Measurements from ENCODE around the gene TOR3A. TPM values are rescaled to one million over a fixed set of nuclear protein-coding genes. Genes with fewer than 3 reads are reported as not detected.
A peak's percentile ranks its signal among the peaks of the same experiment; 100 is the strongest.

TOR3A gene
- total RNA-seq, 1 experiment from 2014 or later: 27.0 TPM

DNA sequence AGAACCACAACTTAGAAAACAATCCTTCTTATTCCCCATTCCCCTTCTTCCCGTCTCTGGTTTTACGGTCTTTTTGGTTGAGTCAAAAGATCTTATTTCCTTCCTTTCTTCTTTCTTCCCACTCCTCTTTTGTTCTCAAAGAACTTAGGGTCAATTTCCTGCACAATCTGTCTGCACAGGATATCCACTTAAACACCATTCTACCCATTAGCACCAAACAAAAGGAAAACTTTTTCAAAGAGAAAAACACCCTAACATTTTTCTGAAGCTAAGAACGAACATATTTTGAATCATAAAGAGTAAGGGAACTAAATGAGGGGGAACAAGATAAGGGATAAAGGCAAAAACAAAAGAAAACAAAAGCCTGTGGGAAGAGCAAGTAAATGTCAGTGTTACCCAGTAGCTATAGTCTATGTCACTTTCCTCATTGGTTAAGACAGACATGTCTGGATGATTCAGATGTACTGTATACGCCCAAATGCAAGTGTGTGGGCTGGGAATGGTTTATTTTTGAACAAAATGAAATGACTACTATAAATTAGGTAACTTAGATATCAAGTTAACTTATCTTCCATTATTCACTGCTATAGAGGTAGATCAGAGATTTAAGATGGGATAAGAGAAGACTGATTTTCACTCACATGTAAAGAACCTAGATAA, 59.9 kb downstream of the TOR3A start:
- H4K20me1 ChIP-seq (ENCODE audit: insufficient read depth): no peaks in the 10 kb centered on the region
- no peaks in the 10 kb centered on the region for H3K36me3 ChIP-seq (ENCODE audit: control insufficient read depth in 1 of 2, insufficient read depth in 2 of 2, low read length in 2 of 2)
- H2AFZ ChIP-seq (ENCODE audit: low read depth, low read length, poor library complexity, severe bottlenecking): no peak overlapping the region
- no peak for DNase-seq (ENCODE audit: low read depth, low spot score)
- BruUV-seq (replicated peaks): no TSS peak
- H3K4me3 ChIP-seq (replicated peaks in 1 of 2; ENCODE audit: low read depth in 1 of 2, low read length in 2 of 2): peak overlapping the region in 1 of 2 experiments; percentile 56; a peak in 2 of 4 replicates
- H3K79me2 ChIP-seq (ENCODE audit: insufficient read depth, low read length): peaks cover 58% of the 10 kb centered on the region
- ATAC-seq: no peak
- peak overlapping the region; percentile 81 for H3K4me2 ChIP-seq (ENCODE audit: low read length)
- H3K9ac ChIP-seq (ENCODE audit: low read length): peak overlapping the region; percentile 59
- no peaks in the 10 kb centered on the region for H3K9me2 ChIP-seq (ENCODE audit: insufficient read depth)
- ChIA-PET RAD21 (ENCODE audit: low non-redundant PET in 1 of 2, low total read pairs in 2 of 2, uncharacterized antibody in 2 of 2, unreplicated experiment in 2 of 2) (no interaction called here), POLR2A (no interaction called here), CTCF (interaction anchor here (1.1 kb wide), 1 partner anchor 21 kb away, joined by 4 read pairs; no protein-coding TSS in a partner anchor)
- peaks cover 39 to 40% of the 10 kb centered on the region in 2 experiments for H3K4me1 ChIP-seq (ENCODE audit: control insufficient read depth in 1 of 2, insufficient read depth in 2 of 2, low read length in 2 of 2)
- TF ChIP-seq SRF (IDR thresholded peaks at IDR 0.05; ENCODE audit: low read depth) (no peak), SIN3A (IDR thresholded peaks at IDR 0.05; ENCODE audit: low read depth) (no peak), YY1 (IDR thresholded peaks at IDR 0.05; ENCODE audit: extremely low read depth, insufficient replicate concordance, low read depth, low read length) (no peak), REST (IDR thresholded peaks at IDR 0.05; ENCODE audit: low read depth) (no peak), SP1 (IDR thresholded peaks at IDR 0.05; ENCODE audit: low read depth) (no peak), ATF3 (IDR thresholded peaks at IDR 0.05) (no peak), CBX3 (IDR thresholded peaks at IDR 0.05; ENCODE audit: low read depth) (no peak), CEBPB (IDR thresholded peaks at IDR 0.05; ENCODE audit: low read depth) (no peak), EZH2 (IDR thresholded peaks at IDR 0.05) (no peak), ELF1 (IDR thresholded peaks at IDR 0.05; ENCODE audit: borderline replicate concordance, low read depth) (no peak), CTCF (IDR thresholded peaks at IDR 0.05 in 2 of 3, conservative IDR thresholded peaks at IDR 0.05 in 1 of 3; ENCODE audit: borderline replicate concordance in 1 of 3, insufficient read depth in 1 of 3, low read depth in 2 of 3, low read length in 2 of 3) (no peak), JUND (IDR thresholded peaks at IDR 0.05) (no peak), EZH2phosphoT487 (IDR thresholded peaks at IDR 0.05; ENCODE audit: borderline replicate concordance) (no peak), MAX (IDR thresholded peaks at IDR 0.05) (no peak), POLR2AphosphoS5 (IDR thresholded peaks at IDR 0.05; ENCODE audit: low read depth, low read length) (no peak), RAD21 (IDR thresholded peaks at IDR 0.05; ENCODE audit: low read depth) (no peak)
- intact Hi-C loops (cut with micrococcal nuclease): no loop called here
- no peaks in the 10 kb centered on the region for H3K9me3 ChIP-seq (ENCODE audit: control insufficient read depth in 1 of 2, insufficient read depth in 1 of 2, low read depth in 1 of 2, low read length in 2 of 2)
- H3K27me3 ChIP-seq (ENCODE audit: insufficient read depth, low read length): no peaks in the 10 kb centered on the region
- H3K27ac ChIP-seq (ENCODE audit: low read depth, low read length): peak overlapping the region; percentile 71; the same call in 1 of the 2 replicates

Data from HCT116 (cell line).